Skeletal muscle satellite cell (primary cell): Measurements from ENCODE around the gene KIF23.

Source experiments
- H3K27me3 ChIP-seq: 2 replicates; pipeline ENCODE4 v1.7.0; 2013; ENCODE audit warnings: low read length; ENCODE audit not compliant: control insufficient read depth, insufficient read depth
- H3K36me3 ChIP-seq: 2 replicates; pipeline ENCODE4 v1.7.0; 2013; ENCODE audit warnings: mild to moderate bottlenecking, control low read depth, low read length; ENCODE audit not compliant: insufficient read depth
- H3K4me1 ChIP-seq: 2 replicates; pipeline ENCODE4 v1.7.0; 2013; ENCODE audit warnings: low read length; ENCODE audit not compliant: control insufficient read depth, insufficient read depth
- H3K4me2 ChIP-seq: 2 replicates; pipeline ENCODE4 v1.7.0; 2013; ENCODE audit warnings: mild to moderate bottlenecking, low read length
- H3K4me3 ChIP-seq: 2 replicates; pipeline ENCODE4 v1.7.0; 2013; ENCODE audit warnings: low read length
- H3K9ac ChIP-seq: 2 replicates; pipeline ENCODE4 v1.7.0; 2013; ENCODE audit warnings: mild to moderate bottlenecking, low read depth, low read length, moderate library complexity
- H3K9me3 ChIP-seq: replicated peaks from 2 replicates; pipeline ENCODE4 v1.7.0; 2013; ENCODE audit warnings: mild to moderate bottlenecking, control low read depth, low read length

Gene KIF23

GRCh38 chr15:69384626-69385598, 29.2 kb upstream of the KIF23 start:
- Histone ChIP-seq H3K36me3 (no peaks in the 10 kb centered on the region), H3K9ac (no peak overlapping the region), H3K4me2 (no peak overlapping the region), H3K4me1 (no peaks in the 10 kb centered on the region), H3K9me3 (no peaks in the 10 kb centered on the region), H3K4me3 (no peak overlapping the region), H3K27me3 (no peaks in the 10 kb centered on the region)

DNA sequence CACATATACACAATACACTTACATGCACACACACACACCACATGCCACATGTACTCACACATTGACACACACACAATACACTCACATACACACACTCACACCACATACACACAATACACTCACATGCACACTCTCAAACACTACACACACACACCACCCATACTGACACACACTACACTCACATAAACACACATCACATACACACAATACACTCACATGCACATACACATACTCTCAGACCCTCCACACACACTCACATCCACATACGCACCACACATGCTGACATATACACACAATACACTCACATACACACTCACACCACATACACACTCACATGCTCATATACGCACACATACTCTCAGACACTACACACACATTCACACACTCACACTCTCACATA, 28.3 kb upstream of the KIF23 start:
- no peak overlapping the region for H3K4me3 ChIP-seq
- no peaks in the 10 kb centered on the region for H3K9me3 ChIP-seq
- H3K4me2 ChIP-seq, result no peak overlapping the region
- H3K4me1 ChIP-seq, result peaks cover 4% of the 10 kb centered on the region
- no peaks in the 10 kb centered on the region for H3K36me3 ChIP-seq
- H3K9ac ChIP-seq, result no peak overlapping the region
- no peaks in the 10 kb centered on the region for H3K27me3 ChIP-seq

DNA sequence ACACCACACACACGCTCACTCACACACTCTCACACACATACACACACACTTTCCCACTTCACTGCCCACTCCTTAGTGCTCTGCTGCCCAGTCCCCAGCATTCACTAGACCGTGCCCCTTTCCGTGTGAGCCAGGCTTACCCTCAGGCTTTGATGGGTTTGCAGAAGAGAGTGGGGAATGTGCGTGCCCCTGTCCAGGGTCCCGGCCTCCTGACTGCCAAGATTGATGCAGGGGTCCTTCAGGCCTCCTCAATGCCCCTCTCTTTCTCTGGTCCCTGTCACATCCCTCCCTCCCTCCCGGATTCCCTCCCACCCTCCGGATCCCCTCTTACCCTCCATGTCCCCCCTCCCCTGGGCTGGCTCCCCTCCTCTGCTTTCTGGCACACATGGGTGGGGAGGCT, 27.9 kb upstream of the KIF23 start:
- Histone ChIP-seq H3K4me1 (peaks cover 9% of the 10 kb centered on the region), H3K36me3 (no peaks in the 10 kb centered on the region), H3K4me3 (no peak overlapping the region), H3K27me3 (no peaks in the 10 kb centered on the region), H3K4me2 (no peak overlapping the region), H3K9me3 (no peaks in the 10 kb centered on the region), H3K9ac (no peak overlapping the region)

DNA sequence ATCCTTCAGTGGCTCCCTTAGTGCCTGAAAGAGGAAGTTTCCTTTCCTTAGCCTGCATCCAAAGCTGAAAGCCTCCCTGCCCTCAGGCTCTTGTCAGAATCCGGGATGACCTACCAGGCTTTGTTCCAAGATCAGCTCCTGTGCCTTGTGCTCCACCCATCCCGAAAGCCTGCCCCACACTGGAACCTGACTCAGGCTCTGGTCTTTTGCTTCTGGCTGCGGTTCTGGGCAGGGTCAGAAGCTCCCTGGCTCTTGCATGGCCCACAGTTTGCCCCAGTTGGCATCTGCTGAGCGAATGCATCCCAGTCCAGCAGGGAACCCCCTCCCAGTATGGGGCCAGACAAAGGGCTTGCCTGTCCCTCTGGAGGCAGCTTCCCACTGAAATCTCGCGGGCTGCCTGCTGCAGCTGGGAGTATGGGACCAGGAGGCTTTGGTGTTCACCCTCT, 25.9 kb upstream of the KIF23 start:
- H3K36me3 ChIP-seq, result no peaks in the 10 kb centered on the region
- H3K4me3 ChIP-seq, result no peak overlapping the region
- no peaks in the 10 kb centered on the region for H3K9me3 ChIP-seq
- no peak overlapping the region for H3K4me2 ChIP-seq
- H3K9ac ChIP-seq, result no peak overlapping the region
- peaks cover 11% of the 10 kb centered on the region for H3K4me1 ChIP-seq
- no peaks in the 10 kb centered on the region for H3K27me3 ChIP-seq

DNA sequence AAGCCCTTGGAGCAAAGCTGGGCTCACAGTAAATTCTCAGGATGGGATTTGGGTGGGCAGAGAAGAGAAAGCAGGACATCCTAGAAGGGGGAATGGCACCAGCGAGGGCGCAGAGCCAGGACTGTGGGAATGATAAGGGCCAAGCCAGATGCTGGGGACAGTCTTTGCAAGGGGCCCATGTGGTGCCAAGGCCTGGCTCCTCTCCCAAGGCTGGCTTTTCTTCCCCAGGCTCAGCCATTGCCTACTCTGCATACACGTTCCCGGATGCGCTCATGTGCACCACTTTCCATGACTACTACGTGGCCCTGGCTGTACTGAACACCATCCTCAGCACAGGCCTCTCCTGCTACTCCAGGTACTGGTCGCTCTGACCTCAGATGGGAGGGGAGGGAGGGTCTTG, 24.7 kb upstream of the KIF23 start:
- Histone ChIP-seq H3K4me3 (no peak overlapping the region), H3K4me1 (peaks cover 22% of the 10 kb centered on the region), H3K4me2 (no peak overlapping the region), H3K36me3 (no peaks in the 10 kb centered on the region), H3K27me3 (no peaks in the 10 kb centered on the region), H3K9me3 (no peaks in the 10 kb centered on the region), H3K9ac (no peak overlapping the region)

DNA sequence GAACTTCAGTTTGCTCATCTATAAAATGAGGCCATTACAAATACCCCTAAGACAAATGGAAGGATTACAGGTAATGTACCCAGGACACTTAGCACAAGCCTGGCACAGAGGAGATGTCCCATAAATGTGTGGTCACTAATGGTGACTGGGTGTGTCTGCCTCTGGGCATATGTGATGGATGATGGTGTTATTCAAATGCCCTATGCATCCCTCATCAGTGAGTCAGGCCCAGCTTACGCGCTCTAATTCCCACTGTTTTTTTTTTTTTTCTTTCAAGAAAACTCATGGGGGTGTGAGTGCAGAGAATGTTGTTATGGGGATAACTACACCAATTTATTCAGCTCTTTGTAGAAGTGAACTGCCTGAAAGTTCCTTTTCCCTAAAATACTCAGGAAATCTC, 23.6 kb upstream of the KIF23 start:
- H3K4me1 ChIP-seq, result peaks cover 28% of the 10 kb centered on the region
- no peaks in the 10 kb centered on the region for H3K27me3 ChIP-seq
- H3K9ac ChIP-seq, result no peak overlapping the region
- H3K4me3 ChIP-seq, result no peak overlapping the region
- H3K9me3 ChIP-seq, result no peaks in the 10 kb centered on the region
- no peak overlapping the region for H3K4me2 ChIP-seq
- H3K36me3 ChIP-seq, result peaks cover 4% of the 10 kb centered on the region

- H3K9ac ChIP-seq, result no peak overlapping the region
- H3K4me3 ChIP-seq, result no peak overlapping the region
- H3K4me1 ChIP-seq, result peaks cover 28% of the 10 kb centered on the region
- no peaks in the 10 kb centered on the region for H3K9me3 ChIP-seq
- H3K36me3 ChIP-seq, result peaks cover 4% of the 10 kb centered on the region
- no peak overlapping the region for H3K4me2 ChIP-seq
- H3K27me3 ChIP-seq, result no peaks in the 10 kb centered on the region
Measured at GRCh38 chr15:69391046-69391757, 22.9 kb upstream of the KIF23 start.

- H3K9me3 ChIP-seq, result no peaks in the 10 kb centered on the region
- H3K9ac ChIP-seq, result no peak overlapping the region
- no peaks in the 10 kb centered on the region for H3K27me3 ChIP-seq
- peaks cover 28% of the 10 kb centered on the region for H3K4me1 ChIP-seq
- H3K4me2 ChIP-seq, result no peak overlapping the region
- H3K36me3 ChIP-seq, result peaks cover 4% of the 10 kb centered on the region
- H3K4me3 ChIP-seq, result no peak overlapping the region
Measured at GRCh38 chr15:69392352-69392751, 21.8 kb upstream of the KIF23 start.

DNA sequence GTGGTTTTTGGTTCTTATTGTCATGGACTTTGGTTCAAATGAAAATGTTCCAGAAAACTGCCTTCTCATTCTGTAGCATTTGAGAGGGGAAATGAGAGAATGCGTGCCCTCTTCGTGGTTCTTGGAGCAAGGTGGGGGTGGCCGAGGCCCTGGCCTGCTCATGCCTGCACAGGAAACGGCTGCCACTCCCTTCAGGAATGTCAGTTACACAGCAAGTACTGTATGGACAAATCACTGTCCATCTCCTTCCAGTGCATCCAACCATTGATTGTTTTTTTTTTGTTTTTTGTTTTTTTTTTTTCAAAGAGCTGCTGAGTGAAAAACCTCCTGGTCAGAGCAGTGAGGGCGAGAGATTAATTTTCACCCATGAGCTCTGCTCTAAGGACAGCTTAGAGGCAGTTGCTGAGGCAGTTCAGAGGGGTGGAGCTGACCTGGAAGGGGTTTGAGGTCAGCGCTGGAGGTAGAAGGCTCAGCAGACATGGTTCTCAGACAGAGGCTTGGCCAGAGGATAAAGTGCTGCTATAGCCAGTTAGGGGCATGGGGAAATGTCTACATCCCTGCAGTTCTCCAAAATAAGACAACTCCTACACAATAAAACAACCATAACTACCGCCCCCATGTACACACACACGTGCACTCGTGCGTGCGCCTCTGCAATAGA, 20.2 kb upstream of the KIF23 start:
- peaks cover 4% of the 10 kb centered on the region for H3K36me3 ChIP-seq
- no peaks in the 10 kb centered on the region for H3K27me3 ChIP-seq
- peaks cover 36% of the 10 kb centered on the region for H3K4me1 ChIP-seq
- H3K9me3 ChIP-seq, result no peaks in the 10 kb centered on the region
- H3K9ac ChIP-seq, result peak overlapping the region; percentile 7
- peak overlapping the region; percentile 45 for H3K4me2 ChIP-seq
- no peak overlapping the region for H3K4me3 ChIP-seq

DNA sequence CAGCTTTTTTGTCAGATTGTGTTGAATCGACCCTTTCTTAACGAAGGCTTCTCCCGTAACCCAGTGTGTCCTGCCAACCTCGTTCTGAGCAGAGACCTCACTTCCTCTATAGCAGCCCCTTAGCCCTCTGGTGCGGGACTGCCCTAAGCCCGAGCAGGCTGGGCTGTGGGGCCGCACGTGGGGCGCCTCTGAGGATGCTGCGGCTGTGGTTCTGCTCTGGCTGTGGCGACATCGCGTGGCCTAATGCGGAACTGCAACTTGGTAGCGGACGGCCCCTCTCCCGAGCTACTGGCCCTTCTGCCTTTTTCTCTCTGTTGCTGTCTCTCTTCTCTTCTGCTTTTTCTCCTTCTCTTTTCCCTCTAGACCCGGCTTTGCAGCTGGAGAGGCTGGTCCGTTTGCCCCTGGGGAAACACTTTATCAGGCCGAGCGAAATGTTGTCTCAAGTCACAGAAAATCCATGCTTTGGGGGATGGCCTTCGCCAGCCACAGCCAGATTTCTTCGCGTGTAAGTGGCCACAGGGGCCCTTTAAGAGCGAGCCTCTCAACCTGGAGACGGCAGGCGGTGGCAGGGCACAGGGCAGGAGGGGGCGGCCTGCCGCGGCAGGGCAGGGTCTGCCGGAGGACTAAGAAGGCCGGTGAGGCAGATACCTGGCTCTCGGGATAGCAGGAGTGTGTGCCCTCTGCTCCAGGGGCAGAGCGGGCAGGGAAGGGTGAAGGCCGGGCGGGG, 19.4 kb upstream of the KIF23 start:
- Histone ChIP-seq H3K4me3 (no peak overlapping the region), H3K27me3 (no peaks in the 10 kb centered on the region), H3K36me3 (peaks cover 4% of the 10 kb centered on the region), H3K4me1 (peaks cover 36% of the 10 kb centered on the region), H3K9me3 (no peaks in the 10 kb centered on the region), H3K4me2 (peak overlapping the region; percentile 45), H3K9ac (peak overlapping the region; percentile 30)

GRCh38 chr15:69395460-69395859, 18.7 kb upstream of the KIF23 start:
- H3K4me1 ChIP-seq, result peaks cover 34% of the 10 kb centered on the region
- H3K36me3 ChIP-seq, result peaks cover 7% of the 10 kb centered on the region
- H3K27me3 ChIP-seq, result no peaks in the 10 kb centered on the region
- no peaks in the 10 kb centered on the region for H3K9me3 ChIP-seq
- no peak overlapping the region for H3K4me3 ChIP-seq
- H3K4me2 ChIP-seq, result no peak overlapping the region
- H3K9ac ChIP-seq, result no peak overlapping the region
